Measurements from ENCODE around the gene BUB1. TPM values are rescaled to one million over a fixed set of nuclear protein-coding genes. Genes with fewer than 3 reads are reported as not detected.

BUB1 gene
- total and polyA plus RNA-seq, 7 donors, result 0.06 to 0.69 (median 0.17) TPM

- no peaks in the 10 kb centered on the region for H3K4me1 ChIP-seq
- H3K36me3 ChIP-seq (ENCODE audit: insufficient read depth in 1 of 2, low read depth in 1 of 2), result no peaks in the 10 kb centered on the region
- no peak overlapping the region for H3K27ac ChIP-seq
- no peaks in the 10 kb centered on the region for H3K27me3 ChIP-seq (ENCODE audit: insufficient read depth in 3 of 3, low read length in 2 of 3)
- intact Hi-C loops (cut with DNase I), result no loop called here
- no peaks in the 10 kb centered on the region for H3K9me3 ChIP-seq
- TF ChIP-seq, protein P1, sequence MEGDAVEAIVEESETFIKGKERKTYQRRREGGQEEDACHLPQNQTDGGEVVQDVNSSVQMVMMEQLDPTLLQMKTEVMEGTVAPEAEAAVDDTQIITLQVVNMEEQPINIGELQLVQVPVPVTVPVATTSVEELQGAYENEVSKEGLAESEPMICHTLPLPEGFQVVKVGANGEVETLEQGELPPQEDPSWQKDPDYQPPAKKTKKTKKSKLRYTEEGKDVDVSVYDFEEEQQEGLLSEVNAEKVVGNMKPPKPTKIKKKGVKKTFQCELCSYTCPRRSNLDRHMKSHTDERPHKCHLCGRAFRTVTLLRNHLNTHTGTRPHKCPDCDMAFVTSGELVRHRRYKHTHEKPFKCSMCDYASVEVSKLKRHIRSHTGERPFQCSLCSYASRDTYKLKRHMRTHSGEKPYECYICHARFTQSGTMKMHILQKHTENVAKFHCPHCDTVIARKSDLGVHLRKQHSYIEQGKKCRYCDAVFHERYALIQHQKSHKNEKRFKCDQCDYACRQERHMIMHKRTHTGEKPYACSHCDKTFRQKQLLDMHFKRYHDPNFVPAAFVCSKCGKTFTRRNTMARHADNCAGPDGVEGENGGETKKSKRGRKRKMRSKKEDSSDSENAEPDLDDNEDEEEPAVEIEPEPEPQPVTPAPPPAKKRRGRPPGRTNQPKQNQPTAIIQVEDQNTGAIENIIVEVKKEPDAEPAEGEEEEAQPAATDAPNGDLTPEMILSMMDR (IDR thresholded peaks at IDR 0.05), result no peak
- DNase-seq (no peak), ATAC-seq (no peak)
- no peak overlapping the region for H3K4me3 ChIP-seq
- 62 to 64% (median 63%) methylated on average over 2 of the region's 2 CpGs for WGBS, 3 donors
Measured at GRCh38 chr2:110724820-110725219, 47.0 kb upstream of the BUB1 start.

DNA sequence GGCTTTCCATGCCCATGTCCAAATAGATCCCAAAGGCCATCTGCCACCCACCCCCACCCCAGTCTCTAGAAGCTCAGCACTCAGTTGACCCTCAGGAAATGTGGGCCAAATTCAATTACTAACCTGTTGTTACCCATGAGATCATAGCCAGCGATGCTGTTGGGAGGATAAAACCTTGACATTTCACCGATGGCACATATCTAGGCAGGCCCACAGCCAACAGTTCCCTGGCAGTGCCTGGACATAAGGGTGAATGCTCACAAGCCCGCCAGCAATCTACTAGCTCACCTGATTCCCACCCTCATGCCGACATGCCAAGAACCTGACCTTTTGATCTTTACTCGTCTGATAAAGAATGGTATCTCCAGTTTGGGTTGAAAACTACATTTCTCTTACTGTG lies 42.7 kb upstream of the BUB1 start:
- no peaks in the 10 kb centered on the region for H3K9me3 ChIP-seq
- H3K4me3 ChIP-seq, result no peak overlapping the region
- no peaks in the 10 kb centered on the region for H3K36me3 ChIP-seq (ENCODE audit: insufficient read depth in 1 of 2, low read depth in 1 of 2)
- no peaks in the 10 kb centered on the region for H3K4me1 ChIP-seq
- H3K27me3 ChIP-seq (ENCODE audit: insufficient read depth in 3 of 3, low read length in 2 of 3), result no peaks in the 10 kb centered on the region
- 48 to 77% (median 56%) methylated on average over 5 of the region's 5 CpGs for WGBS, 3 donors
- H3K27ac ChIP-seq, result no peak overlapping the region
- no peak for ATAC-seq
- intact Hi-C loops (cut with DNase I), result no loop called here
- TF ChIP-seq, protein P1 (IDR thresholded peaks at IDR 0.05), result no peak
- no peak for DNase-seq

GRCh38 chr2:110718990-110719389 lies 41.1 kb upstream of the BUB1 start:
- no peaks in the 10 kb centered on the region for H3K27me3 ChIP-seq (ENCODE audit: insufficient read depth in 3 of 3, low read length in 2 of 3)
- TF ChIP-seq, protein P1 (IDR thresholded peaks at IDR 0.05), result no peak
- H3K36me3 ChIP-seq (ENCODE audit: insufficient read depth in 1 of 2, low read depth in 1 of 2), result no peaks in the 10 kb centered on the region
- intact Hi-C loops (cut with DNase I), result no loop called here
- H3K27ac ChIP-seq, result no peak overlapping the region
- H3K4me1 ChIP-seq, result no peaks in the 10 kb centered on the region
- 52 to 62% (median 57%) methylated on average over 2 of the region's 2 CpGs for WGBS, 3 donors
- ATAC-seq (no peak), DNase-seq (no peak)
- no peak overlapping the region for H3K4me3 ChIP-seq
- H3K9me3 ChIP-seq, result no peaks in the 10 kb centered on the region

GRCh38 chr2:110718382-110718781 lies 40.5 kb upstream of the BUB1 start:
- TF ChIP-seq, protein P1 (IDR thresholded peaks at IDR 0.05), result no peak
- H3K4me3 ChIP-seq, result no peak overlapping the region
- WGBS, 3 donors, result 88 to 92% (median 88%) methylated on average over 2 of the region's 2 CpGs
- H3K36me3 ChIP-seq (ENCODE audit: insufficient read depth in 1 of 2, low read depth in 1 of 2), result no peaks in the 10 kb centered on the region
- intact Hi-C loops (cut with DNase I), result no loop called here
- H3K9me3 ChIP-seq, result no peaks in the 10 kb centered on the region
- no peak overlapping the region for H3K27ac ChIP-seq
- ATAC-seq, result no peak
- no peak for DNase-seq
- no peaks in the 10 kb centered on the region for H3K27me3 ChIP-seq (ENCODE audit: insufficient read depth in 3 of 3, low read length in 2 of 3)
- H3K4me1 ChIP-seq, result no peaks in the 10 kb centered on the region

GRCh38 chr2:110717734-110718133 lies 39.9 kb upstream of the BUB1 start:
- H3K4me3 ChIP-seq, result no peak overlapping the region
- TF ChIP-seq, protein P1 (IDR thresholded peaks at IDR 0.05), result no peak
- H3K27ac ChIP-seq, result no peak overlapping the region
- ATAC-seq (no peak), DNase-seq (no peak)
- no peaks in the 10 kb centered on the region for H3K27me3 ChIP-seq (ENCODE audit: insufficient read depth in 3 of 3, low read length in 2 of 3)
- intact Hi-C loops (cut with DNase I), result no loop called here
- H3K36me3 ChIP-seq (ENCODE audit: insufficient read depth in 1 of 2, low read depth in 1 of 2), result no peaks in the 10 kb centered on the region
- H3K4me1 ChIP-seq, result no peaks in the 10 kb centered on the region
- 37 to 58% (median 43%) methylated on average over 4 of the region's 4 CpGs for WGBS, 3 donors
- no peaks in the 10 kb centered on the region for H3K9me3 ChIP-seq

Measured in psoas muscle (tissue), 8 donors.